HG03521 (cell line): ENCODE data around the gene OTX1.
"Not testable (repeated sequence)": the region's sequence is repeated elsewhere in the genome, so short reads cannot be mapped to it uniquely, and the experiment has no call there.

Source experiments
- ATAC-seq: cut with Tn5 transposase; IDR thresholded peaks from one replicate; pipeline ENCODE4 v1.9.1; 2021; ENCODE audit warnings: mild to moderate bottlenecking, moderate library complexity; ENCODE audit not compliant: unreplicated experiment

Gene OTX1

GRCh38 chr2:63058144-63058920, 7.7 kb downstream of the OTX1 start:
- ATAC-seq = no peak

GRCh38 chr2:63058921-63059792, 8.5 kb downstream of the OTX1 start:
- ATAC-seq = no peak

- ATAC-seq = no peak
Measured at GRCh38 chr2:63059793-63060471, 9.3 kb downstream of the OTX1 start.

GRCh38 chr2:63060472-63060991, 9.9 kb downstream of the OTX1 start:
- no peak for ATAC-seq

- no peak for ATAC-seq
Measured at GRCh38 chr2:63064197-63064596, 13.6 kb downstream of the OTX1 start.

- ATAC-seq = no peak
Measured at GRCh38 chr2:63064661-63065060, 14.0 kb downstream of the OTX1 start.

- ATAC-seq = no peak
Measured at GRCh38 chr2:63066265-63066664, 15.6 kb downstream of the OTX1 start.

GRCh38 chr2:63066838-63067237, 16.2 kb downstream of the OTX1 start:
- no peak for ATAC-seq

- ATAC-seq = no peak
Measured at GRCh38 chr2:63071664-63072063, 21.0 kb downstream of the OTX1 start.

GRCh38 chr2:63073994-63074393, 23.4 kb downstream of the OTX1 start:
- ATAC-seq = no peak

GRCh38 chr2:63074399-63074798, 23.8 kb downstream of the OTX1 start:
- ATAC-seq = not testable (repeated sequence)

- ATAC-seq = no peak
Measured at GRCh38 chr2:63078852-63079606, 28.4 kb downstream of the OTX1 start.

- no peak for ATAC-seq
Measured at GRCh38 chr2:63081404-63081803, 30.8 kb downstream of the OTX1 start.

GRCh38 chr2:63086687-63087086, 36.1 kb downstream of the OTX1 start:
- ATAC-seq = no peak

- ATAC-seq = no peak
Measured at GRCh38 chr2:63092401-63092800, 41.8 kb downstream of the OTX1 start.

GRCh38 chr2:63092857-63093256, 42.2 kb downstream of the OTX1 start:
- no peak for ATAC-seq

- ATAC-seq = no peak
Measured at GRCh38 chr2:63093502-63093901, 42.9 kb downstream of the OTX1 start.

GRCh38 chr2:63096491-63096890, 45.9 kb downstream of the OTX1 start:
- no peak for ATAC-seq

- no peak for ATAC-seq
Measured at GRCh38 chr2:63099032-63099431, 48.4 kb downstream of the OTX1 start.

- ATAC-seq = no peak
Measured at GRCh38 chr2:63101954-63102353, 51.3 kb downstream of the OTX1 start.

GRCh38 chr2:63104482-63104881, 53.9 kb downstream of the OTX1 start:
- ATAC-seq = no peak
